ENCODE data around the gene FKBP14. TPM values are rescaled to one million over a fixed set of nuclear protein-coding genes. Genes with fewer than 3 reads are reported as not detected.

The FKBP14 gene
- polyA plus RNA-seq, 1 experiment: 14.9 TPM

DNA sequence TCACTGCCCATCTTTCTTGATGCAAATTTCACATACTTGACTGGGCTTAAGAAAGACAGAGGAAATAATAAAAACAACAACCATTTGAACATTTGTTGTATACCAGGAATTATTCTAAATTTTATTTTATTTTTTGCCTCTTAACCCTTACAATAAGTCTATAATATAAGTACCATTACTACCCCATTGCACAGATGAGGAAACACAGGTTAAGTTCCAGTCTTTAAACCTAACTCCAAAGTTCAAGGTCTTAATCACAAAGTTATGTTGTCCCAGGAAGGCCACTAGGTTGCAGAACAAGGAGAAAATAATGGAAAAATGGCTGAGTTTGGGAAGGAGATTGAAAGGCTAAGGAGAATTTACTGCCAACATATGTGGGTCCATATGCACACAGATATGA is 3.5 kb downstream of the FKBP14 start:
- ChIA-PET CTCF (no interaction called here), POLR2A (no interaction called here)
- H3K4me3 ChIP-seq (ENCODE audit: low read depth, low read length): no peak overlapping the region
- no peak for TF ChIP-seq CTCF (IDR thresholded peaks at IDR 0.05; ENCODE audit: insufficient read depth, low read depth, low read length)
- no peak for DNase-seq (ENCODE audit: low read depth)
- H3K36me3 ChIP-seq (ENCODE audit: control insufficient read depth, insufficient read depth, low read length): no peaks in the 10 kb centered on the region
- H3K27me3 ChIP-seq (ENCODE audit: control insufficient read depth, insufficient read depth, low read length): no peaks in the 10 kb centered on the region

GRCh38 chr7:30020535-30020934 is 6.0 kb downstream of the FKBP14 start:
- Histone ChIP-seq H3K36me3 (ENCODE audit: control insufficient read depth, insufficient read depth, low read length) (no peaks in the 10 kb centered on the region), H3K4me3 (ENCODE audit: low read depth, low read length) (no peak overlapping the region), H3K27me3 (ENCODE audit: control insufficient read depth, insufficient read depth, low read length) (no peaks in the 10 kb centered on the region)
- DNase-seq (ENCODE audit: low read depth): no peak
- ChIA-PET POLR2A (no interaction called here), CTCF (interaction anchor here (1.5 to 1.6 kb wide), 2 partner anchors 28 to 55 kb away, joined by 3 to 4 read pairs; no protein-coding TSS in a partner anchor)
- TF ChIP-seq CTCF (IDR thresholded peaks at IDR 0.05; ENCODE audit: insufficient read depth, low read depth, low read length): no peak

DNA sequence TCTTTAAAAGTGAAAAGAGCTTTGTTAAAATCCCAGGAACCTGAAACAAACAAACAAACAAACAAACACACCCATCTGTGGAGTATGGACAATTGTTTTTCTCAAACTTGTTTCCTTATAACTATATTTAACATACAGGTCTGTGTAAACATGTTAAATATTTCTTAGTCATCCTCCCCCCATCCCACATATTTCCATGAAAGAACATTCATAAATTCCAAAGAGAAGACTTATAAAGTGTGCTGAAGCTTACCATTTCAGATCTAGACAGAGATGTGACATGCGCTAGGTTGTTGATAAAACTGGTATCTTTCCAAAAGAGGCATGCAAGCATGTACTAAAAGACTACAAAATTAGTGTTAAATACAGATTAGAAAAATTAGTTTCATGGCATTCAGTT is 6.5 kb downstream of the FKBP14 start:
- POLR2A ChIA-PET: no interaction called here
- no peak for DNase-seq (ENCODE audit: low read depth)
- CTCF ChIA-PET: interaction anchor here (0.7 to 1.6 kb wide), 3 partner anchors 28 to 55 kb away, joined by 3 to 4 read pairs (median 3); no protein-coding TSS in a partner anchor
- no peak for TF ChIP-seq CTCF (IDR thresholded peaks at IDR 0.05; ENCODE audit: insufficient read depth, low read depth, low read length)
- Histone ChIP-seq H3K4me3 (ENCODE audit: low read depth, low read length) (no peak overlapping the region), H3K27me3 (ENCODE audit: control insufficient read depth, insufficient read depth, low read length) (no peaks in the 10 kb centered on the region), H3K36me3 (ENCODE audit: control insufficient read depth, insufficient read depth, low read length) (no peaks in the 10 kb centered on the region)

DNA sequence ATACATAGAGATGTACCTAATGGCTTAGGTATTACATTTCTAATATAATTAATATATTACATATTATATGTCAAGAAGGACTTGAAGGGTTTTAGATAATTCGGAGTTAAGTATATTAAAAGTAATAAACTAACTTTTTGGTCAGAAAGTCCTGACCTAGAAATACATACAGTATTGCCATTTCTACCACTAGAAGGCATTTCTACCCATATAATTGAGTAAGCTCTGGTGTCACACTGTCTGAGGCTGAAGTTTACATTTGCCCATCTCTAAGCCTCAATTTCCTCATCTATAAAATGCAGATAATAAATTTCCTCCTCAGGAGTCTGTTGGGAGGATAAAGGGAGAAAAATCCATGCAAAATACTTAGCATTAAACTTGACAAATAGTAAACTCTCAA is 7.1 kb downstream of the FKBP14 start:
- Histone ChIP-seq H3K36me3 (ENCODE audit: control insufficient read depth, insufficient read depth, low read length) (no peaks in the 10 kb centered on the region), H3K27me3 (ENCODE audit: control insufficient read depth, insufficient read depth, low read length) (no peaks in the 10 kb centered on the region), H3K4me3 (ENCODE audit: low read depth, low read length) (no peak overlapping the region)
- no peak for DNase-seq (ENCODE audit: low read depth)
- ChIA-PET POLR2A (no interaction called here), CTCF (interaction anchor here (0.7 to 1.6 kb wide), 3 partner anchors 27 to 56 kb away, joined by 3 to 4 read pairs (median 3); no protein-coding TSS in a partner anchor)
- peak; percentile 26; the same call in 1 of the 2 replicates for TF ChIP-seq CTCF (IDR thresholded peaks at IDR 0.05; ENCODE audit: insufficient read depth, low read depth, low read length)

DNA sequence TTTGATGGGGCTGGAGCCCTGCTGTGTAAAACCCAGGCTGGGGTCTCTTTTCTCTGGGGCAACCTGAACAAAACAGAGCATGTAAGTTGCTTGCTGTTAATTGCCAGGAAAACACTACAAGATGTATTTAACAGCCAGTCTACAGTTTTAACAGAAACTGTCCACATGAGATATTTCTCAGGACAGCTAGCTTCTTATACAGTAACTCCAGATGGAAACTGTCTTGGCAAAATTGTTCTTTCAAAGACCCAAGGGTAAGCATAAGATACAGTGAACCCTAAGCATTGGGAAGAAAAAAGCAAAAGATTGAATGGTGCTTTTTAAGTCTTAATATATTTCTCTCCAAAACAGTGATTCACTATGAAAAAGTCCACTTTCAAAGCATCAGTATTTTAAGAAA is 8.1 kb downstream of the FKBP14 start:
- POLR2A ChIA-PET: no interaction called here
- no peak for DNase-seq (ENCODE audit: low read depth)
- no peaks in the 10 kb centered on the region for H3K36me3 ChIP-seq (ENCODE audit: control insufficient read depth, insufficient read depth, low read length)
- H3K27me3 ChIP-seq (ENCODE audit: control insufficient read depth, insufficient read depth, low read length): no peaks in the 10 kb centered on the region
- H3K4me3 ChIP-seq (ENCODE audit: low read depth, low read length): no peak overlapping the region
- no peak for TF ChIP-seq CTCF (IDR thresholded peaks at IDR 0.05; ENCODE audit: insufficient read depth, low read depth, low read length)
- CTCF ChIA-PET: no interaction called here
